Ishikawa (cell line): Measurements from ENCODE around the gene SIDT2.

Experiments
- CEBPB ChIP-seq: IDR thresholded peaks from 2 replicates; pipeline ENCODE4 v1.6.1; 2012
- CREB1 ChIP-seq: IDR thresholded peaks from 2 replicates; pipeline ENCODE4 v1.6.1; 2012; ENCODE audit warnings: low read depth
- EGR1 ChIP-seq: IDR thresholded peaks from 2 replicates; pipeline ENCODE4 v1.6.1; 2012
- EP300 ChIP-seq: IDR thresholded peaks from 2 replicates; pipeline ENCODE4 v1.6.1; 2012; ENCODE audit warnings: borderline replicate concordance
- FOXM1 ChIP-seq: IDR thresholded peaks from 2 replicates; pipeline ENCODE4 v1.6.1; 2012; ENCODE audit warnings: low read depth, borderline replicate concordance
- MAX ChIP-seq: IDR thresholded peaks from 2 replicates; pipeline ENCODE4 v1.6.1; 2012
- NFIC ChIP-seq: IDR thresholded peaks from 2 replicates; pipeline ENCODE4 v1.6.1; 2012
- RAD21 ChIP-seq: IDR thresholded peaks from 2 replicates; pipeline ENCODE4 v1.6.1; 2012; ENCODE audit warnings: low read depth
- REST ChIP-seq: IDR thresholded peaks from 2 replicates; pipeline ENCODE4 v1.6.1; 2012; ENCODE audit warnings: low read depth, mild to moderate bottlenecking
- TAF1 ChIP-seq: IDR thresholded peaks from 2 replicates; pipeline ENCODE4 v1.6.1; 2012; ENCODE audit warnings: low read depth, mild to moderate bottlenecking
- TCF12 ChIP-seq: IDR thresholded peaks from 2 replicates; pipeline ENCODE4 v1.6.1; 2012; ENCODE audit warnings: low read depth
- TEAD4 ChIP-seq: IDR thresholded peaks from 2 replicates; pipeline ENCODE4 v1.6.1; 2012
- USF1 ChIP-seq: IDR thresholded peaks from 2 replicates; pipeline ENCODE4 v1.6.1; 2012
- YY1 ChIP-seq: IDR thresholded peaks from 2 replicates; pipeline ENCODE4 v1.6.1; 2012; ENCODE audit warnings: low read depth
- ZBTB7A ChIP-seq: IDR thresholded peaks from 2 replicates; pipeline ENCODE4 v1.6.1; 2012; ENCODE audit warnings: low read depth

The SIDT2 gene

DNA sequence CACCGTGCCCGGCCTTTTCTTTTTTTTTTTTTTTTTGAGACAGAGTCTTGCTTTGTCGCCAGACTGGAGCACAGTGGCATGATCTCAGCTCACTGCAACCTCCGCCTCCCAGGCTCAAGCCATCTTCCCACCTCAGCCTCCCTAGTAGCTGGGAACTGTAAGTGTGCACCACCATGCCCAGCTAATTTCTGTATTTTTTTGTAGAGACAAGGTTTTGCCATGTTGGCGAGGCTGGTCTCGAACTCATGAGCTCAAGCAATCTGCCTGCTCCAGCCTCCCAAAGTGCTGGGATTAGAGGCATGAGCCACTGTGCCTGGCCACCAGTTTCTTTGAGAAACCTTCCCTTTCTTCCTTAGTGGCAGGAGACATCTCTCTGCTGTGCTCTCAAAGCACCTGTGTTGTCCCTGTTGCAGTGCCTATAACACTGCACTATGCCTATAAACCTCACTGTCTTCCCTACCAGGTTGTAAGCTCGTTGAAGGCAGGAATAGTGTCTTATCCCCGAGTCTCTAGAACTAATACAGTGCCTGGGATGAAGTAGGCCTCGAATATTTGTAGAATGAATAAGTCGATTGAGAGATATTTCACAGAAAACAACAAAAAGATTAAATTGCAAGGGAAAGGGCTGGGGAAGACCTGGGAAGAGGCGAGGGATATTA is 34.3 kb downstream of the SIDT2 start:
- no peak for TF ChIP-seq CEBPB
- no peak for TF ChIP-seq REST
- TF ChIP-seq TEAD4, result no peak
- no peak for TF ChIP-seq EP300
- TF ChIP-seq TAF1, result no peak
- TF ChIP-seq ZBTB7A, result no peak
- TF ChIP-seq CREB1, result no peak
- TF ChIP-seq MAX, result no peak
- TF ChIP-seq USF1, result no peak
- TF ChIP-seq RAD21, result no peak
- no peak for TF ChIP-seq NFIC
- no peak for TF ChIP-seq TCF12
- no peak for TF ChIP-seq YY1
- TF ChIP-seq FOXM1, result no peak
- TF ChIP-seq EGR1, result no peak

DNA sequence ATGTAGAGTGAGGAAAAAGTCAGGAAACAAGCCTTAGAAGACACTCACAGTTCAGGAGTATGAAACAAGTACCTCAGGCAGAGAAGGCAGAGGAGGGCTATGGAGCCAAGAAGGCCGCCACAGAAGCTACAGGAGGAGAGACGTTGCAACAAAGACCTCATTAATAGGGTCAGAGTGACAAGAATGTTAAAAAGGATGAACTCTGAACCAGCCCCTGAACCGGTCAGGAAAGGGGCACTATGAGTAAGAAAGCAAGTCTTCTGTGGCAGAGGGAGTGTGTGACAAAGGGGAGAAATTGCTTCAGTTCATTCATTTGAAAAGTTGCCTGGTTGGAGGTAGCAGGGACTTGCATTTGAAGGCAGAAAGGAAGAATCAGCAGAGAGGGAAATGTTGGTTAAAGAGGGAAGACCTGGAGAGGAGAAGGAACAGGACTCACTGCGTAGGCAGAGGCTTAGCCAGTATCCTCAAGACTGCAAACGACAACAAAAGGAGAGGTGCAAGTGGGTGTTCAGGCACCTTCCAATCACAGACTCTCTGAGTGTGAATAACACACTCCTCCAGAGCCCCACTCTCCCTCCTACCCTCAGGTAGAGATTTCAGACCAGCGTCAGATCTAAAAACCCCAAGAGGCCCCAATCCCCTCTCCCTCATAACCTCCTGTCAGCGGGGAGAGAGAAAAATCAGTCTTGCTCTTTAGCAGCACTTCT is 36.0 kb downstream of the SIDT2 start:
- no peak for TF ChIP-seq TAF1
- TF ChIP-seq CEBPB, result no peak

DNA sequence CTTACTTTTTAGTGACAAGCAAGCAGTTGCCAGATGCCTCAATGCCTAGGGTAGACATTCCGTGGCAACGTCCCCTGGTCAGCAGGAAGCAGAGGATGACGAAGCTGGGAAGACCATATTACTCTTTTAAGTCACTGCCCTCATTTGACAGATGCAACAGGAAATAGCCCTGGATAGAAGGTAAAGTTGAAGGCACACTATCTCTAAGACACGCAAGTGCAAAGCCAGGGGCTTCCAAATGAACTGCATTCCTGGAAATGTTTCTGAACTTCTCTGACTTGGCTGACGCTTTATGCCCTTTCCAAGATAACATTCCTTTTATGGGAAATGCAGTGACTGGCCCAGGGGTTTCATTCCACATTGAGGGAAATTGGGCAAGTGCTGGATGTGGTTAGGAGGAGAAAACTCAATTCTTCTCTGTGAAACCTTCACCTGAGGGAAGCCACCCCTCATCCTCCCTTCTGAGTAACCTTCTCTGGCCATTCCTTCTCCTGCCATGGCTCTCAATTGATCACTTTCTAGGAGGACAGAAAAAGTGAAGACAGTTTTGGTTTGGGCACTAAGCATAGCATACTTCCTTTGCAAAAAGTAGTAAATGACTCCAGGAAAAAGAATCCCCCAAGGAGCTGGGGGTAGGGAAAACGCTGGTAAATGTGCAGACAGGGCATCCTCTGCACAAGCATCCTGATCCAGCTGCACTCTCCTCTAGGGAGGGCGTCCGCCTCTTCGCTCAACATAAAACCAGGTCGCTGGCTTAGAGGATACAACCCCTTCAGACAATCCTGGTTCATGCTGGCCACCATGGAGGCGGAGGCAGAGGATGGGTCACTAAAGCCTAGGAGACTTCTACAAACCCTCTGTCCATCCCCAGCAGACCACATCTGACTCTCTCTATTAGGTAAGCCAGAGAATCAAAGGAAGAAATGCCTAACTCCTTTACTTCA is 38.9 kb downstream of the SIDT2 start:
- TF ChIP-seq RAD21 (no peak), TEAD4 (no peak), EP300 (no peak), NFIC (no peak), USF1 (no peak), YY1 (no peak), MAX (no peak), TAF1 (no peak), ZBTB7A (no peak), CREB1 (no peak)

- no peak for TF ChIP-seq USF1
Measured at GRCh38 chr11:117218133-117218915, 39.8 kb downstream of the SIDT2 start.

GRCh38 chr11:117219001-117219400 is 40.5 kb downstream of the SIDT2 start:
- TF ChIP-seq NFIC (no peak), FOXM1 (no peak), TEAD4 (no peak), ZBTB7A (no peak), REST (no peak), CEBPB (no peak), TCF12 (no peak), MAX (no peak), RAD21 (no peak), EP300 (no peak), YY1 (no peak), USF1 (no peak)
